NK-92 (cell line): ENCODE results near the gene TBC1D3L.
"Not testable (repeated sequence)": the region's sequence is repeated elsewhere in the genome, so short reads cannot be mapped to it uniquely, and the experiment has no call there.

ENCODE experiments used
- DNase-seq: peaks from one replicate; lab custom pipeline; 2025; ENCODE audit not compliant: unreplicated experiment; lab: John Stamatoyannopoulos, UW

The TBC1D3L gene

DNA sequence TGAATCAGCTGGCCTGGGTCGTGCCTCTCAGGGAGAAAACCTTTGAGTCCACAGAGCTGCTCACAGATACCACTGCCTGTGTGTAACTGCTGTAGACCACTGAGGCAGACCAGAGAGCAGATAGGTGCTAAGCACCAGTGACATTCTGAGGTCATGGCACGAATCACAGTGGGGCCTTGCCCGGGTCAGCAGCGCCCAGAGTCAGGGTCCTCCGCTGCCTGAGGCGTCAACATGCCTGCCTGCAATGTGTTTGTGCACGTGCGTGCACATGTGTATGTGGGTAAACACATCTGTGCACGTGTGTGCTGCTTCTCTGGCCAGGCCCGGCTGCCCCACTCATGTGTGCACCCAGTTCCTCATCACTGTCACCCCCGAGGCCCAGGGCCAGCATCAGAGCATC, at the start of gene TBC1D3L:
Gene TBC1D3L, minus strand, starts transcription at position 101 of the 400 bp plus-strand sequence. CDS start 1,540 bp downstream, outside the sequence.
- not testable (repeated sequence) for DNase-seq

DNA sequence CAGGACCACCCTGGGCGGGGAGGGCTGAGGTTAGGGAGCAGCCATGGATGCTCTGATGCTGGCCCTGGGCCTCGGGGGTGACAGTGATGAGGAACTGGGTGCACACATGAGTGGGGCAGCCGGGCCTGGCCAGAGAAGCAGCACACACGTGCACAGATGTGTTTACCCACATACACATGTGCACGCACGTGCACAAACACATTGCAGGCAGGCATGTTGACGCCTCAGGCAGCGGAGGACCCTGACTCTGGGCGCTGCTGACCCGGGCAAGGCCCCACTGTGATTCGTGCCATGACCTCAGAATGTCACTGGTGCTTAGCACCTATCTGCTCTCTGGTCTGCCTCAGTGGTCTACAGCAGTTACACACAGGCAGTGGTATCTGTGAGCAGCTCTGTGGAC, 14.8 kb upstream of the TBC1D3L start, which contains the start of gene TBC1D3D:
Gene TBC1D3D, plus strand, starts transcription at position 301 of the 400 bp plus-strand sequence. CDS start 1,585 bp downstream, outside the sequence.
- not testable (repeated sequence) for DNase-seq
